Uterus (tissue), 4 donors: Measurements from ENCODE around the gene PLXDC2. TPM values are rescaled to one million over a fixed set of nuclear protein-coding genes. Genes with fewer than 3 reads are reported as not detected.

Experiments
- DNase-seq, 2 donors: peaks; one replicate each; pipeline ENCODE4 v3.0.0-alpha.2; 2019 to 2020
- H3K27ac ChIP-seq, 2 donors: fragments of 200-600 bp; sonication (generic); 1 replicate in 1 of 2; 2 replicates in 1 of 2; pipeline ENCODE4 v1.5.1; 2016 to 2018
- H3K27me3 ChIP-seq, 2 donors: fragments of 200-600 bp; sonication (generic); one replicate each; pipeline ENCODE4 v1.5.1; 2018 to 2019; ENCODE audit warnings: control low read depth in 1 of 2
- H3K36me3 ChIP-seq, 2 donors: fragments of 200-600 bp; sonication (generic); one replicate each; pipeline ENCODE4 v1.5.1; 2019; ENCODE audit warnings: control low read depth in 1 of 2
- H3K4me1 ChIP-seq, 2 donors: fragments of 200-600 bp; sonication (generic); one replicate each; pipeline ENCODE4 v1.5.1; 2018 to 2019; ENCODE audit warnings: control low read depth in 1 of 2
- H3K4me3 ChIP-seq, 2 donors: fragments of 200-600 bp; sonication (generic); 1 replicate in 1 of 2; 2 replicates in 1 of 2; pipeline ENCODE4 v1.5.1; 2018 to 2019; ENCODE audit warnings: mild to moderate bottlenecking in 1 of 2
- H3K9me3 ChIP-seq, 2 donors: fragments of 200-600 bp; sonication (generic); one replicate each; pipeline ENCODE4 v1.5.1; 2019; ENCODE audit warnings: control low read depth in 1 of 2
- CTCF ChIP-seq, 4 experiments: fragments of 200-600 bp in 2 of 4; fragments of 450-650 bp in 2 of 4; sonication (generic) in 2 of 4; IDR thresholded peaks; one replicate each; pipeline ENCODE4 v1.5.1; 2016 to 2019; ENCODE audit warnings: antibody characterized with exemption in 4 of 4, mild to moderate bottlenecking in 2 of 4, moderate library complexity in 1 of 4
- POLR2A ChIP-seq, 2 donors: fragments of 450-650 bp; IDR thresholded peaks; one replicate each; pipeline ENCODE4 v1.6.1; 2016; ENCODE audit warnings: antibody characterized with exemption in 2 of 2, mild to moderate bottlenecking in 1 of 2, moderate library complexity in 1 of 2
- intact Hi-C: fragments of 100-400 bp; cut with DNase I; formaldehyde crosslinking; loops from one replicate; pipeline ENCODE4 v1.15.1; 2023; ENCODE audit warnings: low total_unique reads
- total RNA-seq, 4 donors: library from RNA; depleted of rRNA in 3 of 4; stranded (reverse); fragments of >200 nt in 3 of 4; gene quantifications; one replicate each; pipeline versions ENCODE4 v1.1.0 to v1.2.4, GENCODE V29; 2014 to 2023
- donor health status: DM: yes; HTN: yes; CAD: no.

PLXDC2 gene
- total RNA-seq, 4 donors from 2014 or later: 39.4 to 59.2 (median 52.2) TPM

GRCh38 chr10:20105931-20106330 is 289.7 kb downstream of the PLXDC2 start:
- intact Hi-C loops: no loop called here
- no peak overlapping the region for H3K4me3 ChIP-seq
- no peaks in the 10 kb centered on the region for H3K36me3 ChIP-seq
- TF ChIP-seq CTCF (IDR thresholded peaks at IDR 0.05) (no peak), POLR2A (IDR thresholded peaks at IDR 0.05) (no peak)
- no peaks in the 10 kb centered on the region for H3K9me3 ChIP-seq
- DNase-seq: no peak
- H3K27me3 ChIP-seq: no peaks in the 10 kb centered on the region
- H3K4me1 ChIP-seq: no peaks in the 10 kb centered on the region
- no peak overlapping the region for H3K27ac ChIP-seq

- H3K4me1 ChIP-seq: no peaks in the 10 kb centered on the region
- intact Hi-C loops: no loop called here
- no peaks in the 10 kb centered on the region for H3K36me3 ChIP-seq
- no peak for DNase-seq
- no peaks in the 10 kb centered on the region for H3K9me3 ChIP-seq
- TF ChIP-seq POLR2A (IDR thresholded peaks at IDR 0.05): no peak
- TF ChIP-seq CTCF (IDR thresholded peaks at IDR 0.05): no peak
- H3K4me3 ChIP-seq: no peak overlapping the region
- no peaks in the 10 kb centered on the region for H3K27me3 ChIP-seq
- no peak overlapping the region for H3K27ac ChIP-seq
These were observed 291.8 kb downstream of the PLXDC2 start for GRCh38 chr10:20108021-20108420.

- no peak overlapping the region for H3K27ac ChIP-seq
- no peaks in the 10 kb centered on the region for H3K36me3 ChIP-seq
- DNase-seq: no peak
- H3K4me1 ChIP-seq: no peaks in the 10 kb centered on the region
- no peak overlapping the region for H3K4me3 ChIP-seq
- TF ChIP-seq POLR2A (IDR thresholded peaks at IDR 0.05) (no peak), CTCF (IDR thresholded peaks at IDR 0.05) (no peak)
- intact Hi-C loops: no loop called here
- H3K9me3 ChIP-seq: no peaks in the 10 kb centered on the region
- no peaks in the 10 kb centered on the region for H3K27me3 ChIP-seq
These were observed 293.4 kb downstream of the PLXDC2 start for GRCh38 chr10:20109613-20110012.

GRCh38 chr10:20110125-20111100 is 294.2 kb downstream of the PLXDC2 start:
- H3K9me3 ChIP-seq: no peaks in the 10 kb centered on the region
- no peak overlapping the region for H3K27ac ChIP-seq
- TF ChIP-seq POLR2A (IDR thresholded peaks at IDR 0.05): no peak
- H3K27me3 ChIP-seq: no peaks in the 10 kb centered on the region
- intact Hi-C loops: no loop called here
- H3K4me1 ChIP-seq: no peaks in the 10 kb centered on the region
- no peak overlapping the region for H3K4me3 ChIP-seq
- no peaks in the 10 kb centered on the region for H3K36me3 ChIP-seq
- no peak for DNase-seq

GRCh38 chr10:20114179-20114578 is 297.9 kb downstream of the PLXDC2 start:
- Histone ChIP-seq H3K36me3 (no peaks in the 10 kb centered on the region), H3K4me3 (no peak overlapping the region), H3K27ac (no peak overlapping the region), H3K4me1 (no peaks in the 10 kb centered on the region), H3K27me3 (no peaks in the 10 kb centered on the region), H3K9me3 (no peaks in the 10 kb centered on the region)
- DNase-seq: no peak
- no peak for TF ChIP-seq CTCF (IDR thresholded peaks at IDR 0.05)
- TF ChIP-seq POLR2A (IDR thresholded peaks at IDR 0.05): no peak
- intact Hi-C loops: no loop called here
